Caco-2 (cell line): ENCODE results near the gene PPM1J. TPM values are rescaled to one million over a fixed set of nuclear protein-coding genes. Genes with fewer than 3 reads are reported as not detected.
A peak's percentile ranks its signal among the peaks of the same experiment; 100 is the strongest.

Experiments used
- BruUV-seq: library from RNA; stranded (reverse); fragments of 400-500 nt; replicated peaks from 2 replicates; lab custom pipeline; 2021; lab: Mats Ljungman, UMichigan
- CTCF ChIA-PET: fragments of 300-600 bp; sonication (Branson Sonifier 250); formaldehyde crosslinking; loops from one replicate; lab custom pipeline; 2022; ENCODE audit warnings: antibody characterized with exemption; lab: Charles Lee
- POLR2A ChIA-PET: fragments of 300-600 bp; sonication (Branson Sonifier 250); formaldehyde crosslinking; loops from one replicate; lab custom pipeline; 2022; ENCODE audit warnings: antibody characterized with exemption; lab: Charles Lee
- DNase-seq, 2 experiments: peaks; one replicate each; pipeline versions ENCODE4 v3.0.0 to v3.0.0-alpha.2; 2020 to 2022
- H3K27me3 ChIP-seq: replicated peaks from 2 replicates; pipeline ENCODE4 v1.6.0; 2011; ENCODE audit warnings: low read length; ENCODE audit not compliant: control insufficient read depth, insufficient read depth
- H3K36me3 ChIP-seq: 2 replicates; pipeline ENCODE4 v1.5.1; 2011; ENCODE audit warnings: low read length; ENCODE audit not compliant: control insufficient read depth, insufficient read depth
- H3K4me1 ChIP-seq: fragments of 250-450 bp; sonication (Bioruptor Pico); 2 replicates; pipeline ENCODE4 v1.5.1; 2020; ENCODE audit warnings: mild to moderate bottlenecking
- H3K4me3 ChIP-seq: 2 replicates; pipeline ENCODE4 v1.5.1; 2011; ENCODE audit warnings: low read depth, mild to moderate bottlenecking, control low read depth, low read length
- H3K9me3 ChIP-seq: fragments of 250-450 bp; sonication (Bioruptor Pico); 2 replicates; pipeline ENCODE4 v1.5.1; 2020; ENCODE audit warnings: mild to moderate bottlenecking, moderate library complexity
- H3K27ac Mint-ChIP-seq: one replicate; pipeline ENCODE4 v1.8.0; 2022; ENCODE audit warnings: mixed read lengths; ENCODE audit not compliant: unreplicated experiment
- H3K27me3 Mint-ChIP-seq: one replicate; pipeline ENCODE4 v1.8.0; 2022; ENCODE audit warnings: mixed read lengths; ENCODE audit not compliant: insufficient read depth, unreplicated experiment
- H3K36me3 Mint-ChIP-seq: one replicate; pipeline ENCODE4 v1.8.0; 2022; ENCODE audit warnings: mild to moderate bottlenecking, mixed read lengths; ENCODE audit not compliant: insufficient read depth, unreplicated experiment
- H3K4me1 Mint-ChIP-seq: one replicate; pipeline ENCODE4 v1.8.0; 2022; ENCODE audit warnings: low read depth, mixed read lengths; ENCODE audit not compliant: unreplicated experiment
- H3K4me3 Mint-ChIP-seq: one replicate; pipeline ENCODE4 v1.8.0; 2022; ENCODE audit warnings: mild to moderate bottlenecking, moderate library complexity, mixed read lengths; ENCODE audit not compliant: unreplicated experiment
- H3K9me3 Mint-ChIP-seq: one replicate; pipeline ENCODE4 v1.8.0; 2022; ENCODE audit warnings: mixed read lengths; ENCODE audit not compliant: unreplicated experiment
- CTCF ChIP-seq, 2 experiments: fragments of 200-600 bp in 1 of 2; IDR thresholded peaks; 1 replicate in 1 of 2; 2 replicates in 1 of 2; pipeline versions ENCODE4 v1.5.1 to v1.8.0; 2011 to 2022; ENCODE audit warnings: antibody characterized with exemption in 1 of 2, control low read depth in 1 of 2, inconsistent platforms in 1 of 2, low read depth in 1 of 2, low read length in 1 of 2, mild to moderate bottlenecking in 1 of 2, moderate library complexity in 1 of 2; ENCODE audit not compliant: insufficient read depth in 1 of 2, severe bottlenecking in 1 of 2, unreplicated experiment in 1 of 2
- intact Hi-C: fragments of 100-400 bp; cut with micrococcal nuclease; formaldehyde crosslinking; loops from one replicate; pipeline ENCODE4 v1.10.0; 2022; ENCODE audit not compliant: unreplicated experiment
- total RNA-seq: library from RNA; stranded (reverse); gene quantifications from 2 replicates; pipeline ENCODE4 v1.2.3, GENCODE V29; 2022

The PPM1J gene
- total RNA-seq, 1 experiment from 2014 or later, result 1.5 TPM

- no peak for DNase-seq
- intact Hi-C loops, result no loop called here
- no peaks in the 10 kb centered on the region for H3K27me3 ChIP-seq
- H3K4me1 ChIP-seq, result no peaks in the 10 kb centered on the region
- Mint-ChIP-seq H3K27me3 (no peaks in the 10 kb centered on the region), H3K4me1 (no peaks in the 10 kb centered on the region), H3K9me3 (no peaks in the 10 kb centered on the region), H3K4me3 (no peak overlapping the region), H3K27ac (no peak overlapping the region), H3K36me3 (no peaks in the 10 kb centered on the region)
- POLR2A ChIA-PET, result no interaction called here
- BruUV-seq, result no TSS peak
- H3K36me3 ChIP-seq, result no peaks in the 10 kb centered on the region
- H3K9me3 ChIP-seq, result no peaks in the 10 kb centered on the region
- CTCF ChIA-PET, result interaction anchor here (0.5 kb wide), 1 partner anchor 15 kb away, joined by 7 read pairs; no protein-coding TSS in a partner anchor
- H3K4me3 ChIP-seq, result no peak overlapping the region
- no peak for TF ChIP-seq CTCF (IDR thresholded peaks at IDR 0.05; ENCODE audit: insufficient read depth in 1 of 2, low read depth in 1 of 2, low read length in 1 of 2, severe bottlenecking in 1 of 2, unreplicated experiment in 1 of 2)
These were observed 28.3 kb upstream of the PPM1J start for GRCh38 chr1:112743174-112744008.

- no peaks in the 10 kb centered on the region for H3K4me1 Mint-ChIP-seq
- intact Hi-C loops, result loop anchor here (1.0 to 2.0 kb wide), 2 partner anchors 27 to 67 kb away; no protein-coding TSS in a partner anchor
These were observed 22.4 kb upstream of the PPM1J start for GRCh38 chr1:112737573-112737972.

GRCh38 chr1:112735752-112736151 lies 20.6 kb upstream of the PPM1J start:
- H3K36me3 Mint-ChIP-seq, result no peaks in the 10 kb centered on the region
- Histone ChIP-seq H3K27me3 (no peaks in the 10 kb centered on the region), H3K4me3 (no peak overlapping the region), H3K36me3 (no peaks in the 10 kb centered on the region), H3K4me1 (no peaks in the 10 kb centered on the region), H3K9me3 (no peaks in the 10 kb centered on the region)
- H3K9me3 Mint-ChIP-seq, result no peaks in the 10 kb centered on the region
- no TSS peak for BruUV-seq
- no peak overlapping the region for H3K27ac Mint-ChIP-seq
- DNase-seq, result no peak
- no peaks in the 10 kb centered on the region for H3K27me3 Mint-ChIP-seq
- CTCF ChIA-PET, result interaction anchor here (1.6 kb wide), 1 partner anchor 69 kb away, joined by 4 read pairs; no protein-coding TSS in a partner anchor
- POLR2A ChIA-PET, result no interaction called here
- no peaks in the 10 kb centered on the region for H3K4me1 Mint-ChIP-seq
- TF ChIP-seq CTCF (IDR thresholded peaks at IDR 0.05; ENCODE audit: insufficient read depth in 1 of 2, low read depth in 1 of 2, low read length in 1 of 2, severe bottlenecking in 1 of 2, unreplicated experiment in 1 of 2), result no peak
- H3K4me3 Mint-ChIP-seq, result no peak overlapping the region
- intact Hi-C loops, result loop anchor here (2.0 kb wide), 1 partner anchor 29 kb away; no protein-coding TSS in a partner anchor

More at GRCh38 chr1:112737573-112737972, 22.4 kb upstream of the PPM1J start:
- ChIA-PET CTCF (no interaction called here), POLR2A (no interaction called here)
- no peak for DNase-seq
- H3K27me3 Mint-ChIP-seq, result no peaks in the 10 kb centered on the region
- no peaks in the 10 kb centered on the region for H3K36me3 ChIP-seq
- H3K36me3 Mint-ChIP-seq, result no peaks in the 10 kb centered on the region
- H3K9me3 Mint-ChIP-seq, result no peaks in the 10 kb centered on the region
- H3K9me3 ChIP-seq, result no peaks in the 10 kb centered on the region
- no peak overlapping the region for H3K4me3 ChIP-seq
- H3K27ac Mint-ChIP-seq, result no peak overlapping the region
- no peaks in the 10 kb centered on the region for H3K27me3 ChIP-seq
- H3K4me3 Mint-ChIP-seq, result no peak overlapping the region
- no peaks in the 10 kb centered on the region for H3K4me1 ChIP-seq
- peak in 1 of 2 experiments; percentile 41 for TF ChIP-seq CTCF (IDR thresholded peaks at IDR 0.05; ENCODE audit: insufficient read depth in 1 of 2, low read depth in 1 of 2, low read length in 1 of 2, severe bottlenecking in 1 of 2, unreplicated experiment in 1 of 2)
- no TSS peak for BruUV-seq
